ENCODE results near the gene DMD.

The DMD gene

GRCh38 chrX:33062041-33062440 lies 149.3 kb downstream of the DMD start:
- no peak overlapping the region for H3K4me3 ChIP-seq (ENCODE audit: low read depth, low read length)
- DNase-seq (ENCODE audit: low read depth): no peak
- TF ChIP-seq, protein P1, sequence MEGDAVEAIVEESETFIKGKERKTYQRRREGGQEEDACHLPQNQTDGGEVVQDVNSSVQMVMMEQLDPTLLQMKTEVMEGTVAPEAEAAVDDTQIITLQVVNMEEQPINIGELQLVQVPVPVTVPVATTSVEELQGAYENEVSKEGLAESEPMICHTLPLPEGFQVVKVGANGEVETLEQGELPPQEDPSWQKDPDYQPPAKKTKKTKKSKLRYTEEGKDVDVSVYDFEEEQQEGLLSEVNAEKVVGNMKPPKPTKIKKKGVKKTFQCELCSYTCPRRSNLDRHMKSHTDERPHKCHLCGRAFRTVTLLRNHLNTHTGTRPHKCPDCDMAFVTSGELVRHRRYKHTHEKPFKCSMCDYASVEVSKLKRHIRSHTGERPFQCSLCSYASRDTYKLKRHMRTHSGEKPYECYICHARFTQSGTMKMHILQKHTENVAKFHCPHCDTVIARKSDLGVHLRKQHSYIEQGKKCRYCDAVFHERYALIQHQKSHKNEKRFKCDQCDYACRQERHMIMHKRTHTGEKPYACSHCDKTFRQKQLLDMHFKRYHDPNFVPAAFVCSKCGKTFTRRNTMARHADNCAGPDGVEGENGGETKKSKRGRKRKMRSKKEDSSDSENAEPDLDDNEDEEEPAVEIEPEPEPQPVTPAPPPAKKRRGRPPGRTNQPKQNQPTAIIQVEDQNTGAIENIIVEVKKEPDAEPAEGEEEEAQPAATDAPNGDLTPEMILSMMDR (IDR thresholded peaks at IDR 0.05; ENCODE audit: insufficient read depth, low read depth, low read length, missing control alignments): no peak

DNA sequence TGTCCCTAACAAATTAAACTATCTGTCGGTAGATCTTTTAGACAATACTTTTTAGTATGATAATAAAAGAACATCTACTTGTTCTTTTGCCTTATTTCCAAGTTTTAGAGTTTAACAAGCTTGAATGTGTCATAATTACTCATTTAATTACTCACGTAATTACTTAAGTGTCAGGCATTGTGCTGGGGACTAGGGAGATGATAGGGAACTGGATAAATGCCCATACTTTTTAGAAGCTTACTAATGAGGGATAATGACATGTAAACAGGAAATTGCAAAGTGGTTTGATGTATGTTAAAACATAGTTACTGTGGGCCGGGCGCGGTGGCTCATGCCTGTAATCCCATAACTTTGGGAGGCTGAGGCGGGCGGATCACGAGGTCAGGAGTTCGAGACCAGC lies 158.3 kb downstream of the DMD start:
- H3K4me3 ChIP-seq (ENCODE audit: low read depth, low read length): no peak overlapping the region
- DNase-seq (ENCODE audit: low read depth): no peak
- TF ChIP-seq, protein P1 (IDR thresholded peaks at IDR 0.05; ENCODE audit: insufficient read depth, low read depth, low read length, missing control alignments): no peak

- no peak overlapping the region for H3K4me3 ChIP-seq (ENCODE audit: low read depth, low read length)
- DNase-seq (ENCODE audit: low read depth): no peak
- TF ChIP-seq, protein P1 (IDR thresholded peaks at IDR 0.05; ENCODE audit: insufficient read depth, low read depth, low read length, missing control alignments): no peak
Measured at GRCh38 chrX:33045882-33046281, 165.5 kb downstream of the DMD start.

- TF ChIP-seq, protein P1 (IDR thresholded peaks at IDR 0.05; ENCODE audit: insufficient read depth, low read depth, low read length, missing control alignments): no peak
- no peak overlapping the region for H3K4me3 ChIP-seq (ENCODE audit: low read depth, low read length)
- no peak for DNase-seq (ENCODE audit: low read depth)
Measured at GRCh38 chrX:33045245-33045644, 166.1 kb downstream of the DMD start.

- DNase-seq (ENCODE audit: low read depth): no peak
- TF ChIP-seq, protein P1 (IDR thresholded peaks at IDR 0.05; ENCODE audit: insufficient read depth, low read depth, low read length, missing control alignments): no peak
- H3K4me3 ChIP-seq (ENCODE audit: low read depth, low read length): no peak overlapping the region
Measured at GRCh38 chrX:33041141-33041540, 170.2 kb downstream of the DMD start.

DNA sequence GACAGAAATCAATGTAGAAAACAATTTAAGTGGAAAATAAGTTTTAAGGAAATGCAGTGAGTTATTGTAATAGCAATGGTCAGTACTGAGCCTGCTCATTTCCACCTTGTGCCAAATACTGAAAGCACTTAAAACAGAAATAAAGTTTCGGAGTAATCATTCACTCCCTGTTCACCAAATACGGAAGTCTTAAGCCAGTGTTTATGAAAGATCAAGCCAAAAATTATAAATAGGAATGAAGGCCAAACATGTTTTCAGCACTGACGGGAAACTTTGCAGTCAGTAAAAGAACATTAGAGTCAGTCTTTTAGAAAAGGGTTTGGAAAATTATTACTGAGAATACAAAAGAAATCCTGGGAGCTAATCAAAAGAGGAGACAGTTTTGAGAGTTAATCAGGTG lies 178.6 kb downstream of the DMD start:
- TF ChIP-seq, protein P1 (IDR thresholded peaks at IDR 0.05; ENCODE audit: insufficient read depth, low read depth, low read length, missing control alignments): no peak
- no peak overlapping the region for H3K4me3 ChIP-seq (ENCODE audit: low read depth, low read length)
- no peak for DNase-seq (ENCODE audit: low read depth)

GRCh38 chrX:33014949-33015348 lies 196.4 kb downstream of the DMD start:
- H3K4me3 ChIP-seq (ENCODE audit: low read depth, low read length): no peak overlapping the region
- no peak for DNase-seq (ENCODE audit: low read depth)
- TF ChIP-seq, protein P1 (IDR thresholded peaks at IDR 0.05; ENCODE audit: insufficient read depth, low read depth, low read length, missing control alignments): no peak
